NCI-H2107 treated with DMSO at 0.1 percent for 48 hours (cell line): ENCODE data around the gene PPP1R8.
"Not testable (repeated sequence)": the region's sequence is repeated elsewhere in the genome, so short reads cannot be mapped to it uniquely, and the experiment has no call there.

ENCODE experiments used
- DNase-seq: peaks from one replicate; lab custom pipeline; 2025; ENCODE audit not compliant: unreplicated experiment; lab: John Stamatoyannopoulos, UW

PPP1R8 gene

GRCh38 chr1:27830621-27831440 lies at the start of gene PPP1R8:
PPP1R8 (plus strand) TSS chr1:27830782; CDS start chr1:27830836, 54 bp downstream.
- DNase-seq: peak; percentile 94

- no peak for DNase-seq
Measured at GRCh38 chr1:27782950-27783349, 47.6 kb upstream of the PPP1R8 start.

- no peak for DNase-seq
Measured at GRCh38 chr1:27784700-27785099, 45.9 kb upstream of the PPP1R8 start.

GRCh38 chr1:27785781-27786455 lies 44.7 kb upstream of the PPP1R8 start:
- DNase-seq: no peak

GRCh38 chr1:27787895-27788294 lies 42.7 kb upstream of the PPP1R8 start:
- DNase-seq: no peak

- no peak for DNase-seq
Measured at GRCh38 chr1:27789540-27790041, 41.0 kb upstream of the PPP1R8 start.

- DNase-seq: not testable (repeated sequence)
Measured at GRCh38 chr1:27790270-27790669, 40.3 kb upstream of the PPP1R8 start.

- no peak for DNase-seq
Measured at GRCh38 chr1:27795601-27796000, 35.0 kb upstream of the PPP1R8 start.

- DNase-seq: no peak
Measured at GRCh38 chr1:27804791-27805190, 25.8 kb upstream of the PPP1R8 start.

GRCh38 chr1:27806758-27807157 lies 23.8 kb upstream of the PPP1R8 start:
- no peak for DNase-seq

GRCh38 chr1:27807385-27807784 lies 23.2 kb upstream of the PPP1R8 start:
- DNase-seq: no peak

GRCh38 chr1:27808131-27808530 lies 22.5 kb upstream of the PPP1R8 start:
- DNase-seq: not testable (repeated sequence)

- no peak for DNase-seq
Measured at GRCh38 chr1:27809883-27810282, 20.7 kb upstream of the PPP1R8 start.

- DNase-seq: no peak
Measured at GRCh38 chr1:27811741-27812500, 18.7 kb upstream of the PPP1R8 start.

- DNase-seq: no peak
Measured at GRCh38 chr1:27816921-27817630, 13.5 kb upstream of the PPP1R8 start.

- DNase-seq: no peak
Measured at GRCh38 chr1:27821761-27822315, 8.7 kb upstream of the PPP1R8 start.

GRCh38 chr1:27823784-27824183 lies 6.8 kb upstream of the PPP1R8 start:
- DNase-seq: no peak

GRCh38 chr1:27824411-27824810 lies 6.2 kb upstream of the PPP1R8 start:
- no peak for DNase-seq

- not testable (repeated sequence) for DNase-seq
Measured at GRCh38 chr1:27829339-27829960, 1.1 kb upstream of the PPP1R8 start.
